H1 (cell line): Measurements from ENCODE around the gene WDR90. TPM values are rescaled to one million over a fixed set of nuclear protein-coding genes. Genes with fewer than 3 reads are reported as not detected.

ENCODE experiments used
- CTCF ChIA-PET: fragments of 300-600 bp; sonication (Branson Sonifier 250); formaldehyde crosslinking; loops from one replicate; lab custom pipeline; 2021; ENCODE audit not compliant: partially characterized antibody; lab: Charles Lee
- POLR2A ChIA-PET: fragments of 300-600 bp; sonication (Branson Sonifier 250); formaldehyde crosslinking; loops from one replicate; lab custom pipeline; 2021; ENCODE audit warnings: inconsistent platforms; ENCODE audit not compliant: partially characterized antibody; lab: Charles Lee
- DNase-seq, 2 experiments: peaks; one replicate each; pipeline versions ENCODE4 v3.0.0 to v3.0.0-alpha.2; 2010 to 2022; ENCODE audit warnings: low spot score in 2 of 2, low read depth in 1 of 2, mixed read lengths in 1 of 2
- FAIRE-seq: peaks from 2 replicates; lab custom pipeline; 2011; peaks lifted over from hg19 to GRCh38; lab: Jason Lieb, UNC
- H2AFZ ChIP-seq: 2 replicates; pipeline ENCODE4 v1.8.1; 2012; ENCODE audit warnings: low read length, inconsistent platforms
- H2AK5ac ChIP-seq: 2 replicates; pipeline ENCODE4 v1.6.1; 2013; ENCODE audit warnings: low read depth, low read length
- H2BK120ac ChIP-seq: replicated peaks from 2 replicates; pipeline ENCODE3; 2013; ENCODE audit warnings: low read depth, low read length, inconsistent platforms
- H2BK12ac ChIP-seq: 2 replicates; pipeline ENCODE4 v1.6.1; 2013; ENCODE audit warnings: low read depth, low read length
- H2BK15ac ChIP-seq: 2 replicates; pipeline ENCODE4 v1.6.1; 2013; ENCODE audit warnings: low read length
- H2BK20ac ChIP-seq: 2 replicates; pipeline ENCODE4 v1.6.1; 2013; ENCODE audit warnings: low read length
- H2BK5ac ChIP-seq: 2 replicates; pipeline ENCODE4 v1.6.1; 2013; ENCODE audit warnings: low read depth, low read length
- H3K14ac ChIP-seq: 2 replicates; pipeline ENCODE4 v1.6.1; 2013; ENCODE audit warnings: inconsistent platforms; ENCODE audit not compliant: insufficient read length
- H3K18ac ChIP-seq: 2 replicates; pipeline ENCODE4 v1.6.1; 2013; ENCODE audit warnings: low read length; ENCODE audit errors: extremely low read depth
- H3K23ac ChIP-seq: 2 replicates; pipeline ENCODE4 v1.6.1; 2013; ENCODE audit warnings: inconsistent platforms; ENCODE audit not compliant: insufficient read length
- H3K23me2 ChIP-seq: 2 replicates; pipeline ENCODE4 v1.6.1; 2013; ENCODE audit warnings: low read depth, low read length
- H3K27ac ChIP-seq: 2 replicates; pipeline ENCODE4 v1.6.1; 2011; ENCODE audit warnings: low read depth, low read length, inconsistent platforms
- H3K27me3 ChIP-seq, 4 experiments: replicated peaks in 1 of 4; 1 replicate in 1 of 4; 2 replicates in 3 of 4; pipeline versions ENCODE4 v1.6.1 to v1.8.1; 2011 to 2013; ENCODE audit warnings: low read length in 3 of 4, mild to moderate bottlenecking in 3 of 4, inconsistent platforms in 2 of 4, mixed read lengths in 2 of 4, moderate library complexity in 1 of 4; ENCODE audit not compliant: control insufficient read depth in 3 of 4, insufficient read depth in 3 of 4; ENCODE audit errors: extremely low read depth in 1 of 4
- H3K36me3 ChIP-seq, 4 experiments: 2 replicates each; pipeline versions ENCODE4 v1.6.1 to v1.8.1; 2011 to 2013; ENCODE audit warnings: mild to moderate bottlenecking in 4 of 4, low read length in 3 of 4, moderate library complexity in 2 of 4, control low read depth in 1 of 4, inconsistent platforms in 1 of 4; ENCODE audit not compliant: insufficient read depth in 4 of 4, control insufficient read depth in 2 of 4
- H3K4ac ChIP-seq: replicated peaks from 2 replicates; pipeline ENCODE3; 2013; ENCODE audit warnings: low read length, low read depth, mixed read lengths, inconsistent platforms; ENCODE audit not compliant: insufficient read length
- H3K4me1 ChIP-seq, 4 experiments: replicated peaks in 1 of 4; 1 replicate in 1 of 4; 2 replicates in 3 of 4; pipeline versions ENCODE4 v1.6.1 to v1.8.1; 2011 to 2013; ENCODE audit warnings: low read length in 3 of 4, inconsistent platforms in 2 of 4, mixed read lengths in 1 of 4; ENCODE audit not compliant: insufficient read depth in 4 of 4, control insufficient read depth in 3 of 4
- H3K4me2 ChIP-seq, 2 experiments: 2 replicates each; pipeline versions ENCODE4 v1.6.1 to v1.8.1; 2011 to 2013; ENCODE audit warnings: low read depth in 2 of 2, low read length in 2 of 2, control low read depth in 1 of 2, inconsistent platforms in 1 of 2, mild to moderate bottlenecking in 1 of 2; ENCODE audit not compliant: insufficient read depth in 1 of 2
- H3K4me3 ChIP-seq, 4 experiments: fragments of 200-600, 300-600 bp in 1 of 4; sonication (generic), shearing (Covaris generic), sonication (Bioruptor Twin) in 1 of 4; 2 replicates each; pipeline versions ENCODE4 v1.5.1 to v1.8.1; 2011 to 2016; ENCODE audit warnings: low read length in 4 of 4, low read depth in 3 of 4, control low read depth in 2 of 4, inconsistent platforms in 2 of 4, mild to moderate bottlenecking in 2 of 4, mixed read lengths in 1 of 4, moderate library complexity in 1 of 4; ENCODE audit not compliant: insufficient read depth in 2 of 4; ENCODE audit errors: extremely low read depth in 1 of 4
- H3K56ac ChIP-seq: replicated peaks from 2 replicates; pipeline ENCODE3; 2013; ENCODE audit warnings: low read depth, mild to moderate bottlenecking, mixed read lengths, low read length, inconsistent platforms; ENCODE audit not compliant: insufficient read length
- H3K79me1 ChIP-seq: 2 replicates; pipeline ENCODE4 v1.6.1; 2013; ENCODE audit warnings: low read depth, low read length, control low read depth
- H3K79me2 ChIP-seq, 2 experiments: 2 replicates each; pipeline versions ENCODE4 v1.6.1 to v1.8.1; 2012 to 2013; ENCODE audit warnings: low read length in 2 of 2, mild to moderate bottlenecking in 2 of 2, inconsistent platforms in 1 of 2; ENCODE audit not compliant: insufficient read depth in 2 of 2, control insufficient read depth in 1 of 2
- H3K9ac ChIP-seq, 4 experiments: replicated peaks in 1 of 4; 1 replicate in 1 of 4; 2 replicates in 3 of 4; pipeline versions ENCODE4 v1.6.1 to v1.8.1; 2011 to 2013; ENCODE audit warnings: low read depth in 3 of 4, low read length in 3 of 4, control low read depth in 2 of 4, mild to moderate bottlenecking in 2 of 4, moderate library complexity in 2 of 4, inconsistent platforms in 1 of 4; ENCODE audit errors: extremely low read depth in 1 of 4
- H3K9me3 ChIP-seq, 2 experiments: 2 replicates each; pipeline versions ENCODE4 v1.6.1 to v1.8.1; 2012 to 2013; ENCODE audit warnings: mild to moderate bottlenecking in 2 of 2, moderate library complexity in 2 of 2, control low read depth in 1 of 2, inconsistent platforms in 1 of 2, low read depth in 1 of 2, low read length in 1 of 2, mixed read lengths in 1 of 2; ENCODE audit not compliant: insufficient read depth in 2 of 2
- H4K20me1 ChIP-seq, 2 experiments: replicated peaks in 1 of 2; 2 replicates each; pipeline versions ENCODE3 to v1.8.1; 2011 to 2013; ENCODE audit warnings: inconsistent platforms in 2 of 2, low read length in 2 of 2, mild to moderate bottlenecking in 1 of 2; ENCODE audit not compliant: insufficient read depth in 2 of 2, control insufficient read depth in 1 of 2
- H4K5ac ChIP-seq: 2 replicates; pipeline ENCODE4 v1.6.1; 2013; ENCODE audit warnings: low read length, low read depth, mixed read lengths, inconsistent platforms; ENCODE audit not compliant: insufficient read length
- H4K8ac ChIP-seq: 2 replicates; pipeline ENCODE4 v1.8.0; 2013; ENCODE audit warnings: mild to moderate bottlenecking, moderate library complexity, low read length, inconsistent platforms; ENCODE audit not compliant: insufficient read depth; ENCODE audit errors: extremely low read depth
- H4K91ac ChIP-seq: replicated peaks from 2 replicates; pipeline ENCODE3; 2013; ENCODE audit warnings: low read length, mixed read lengths, inconsistent platforms; ENCODE audit not compliant: insufficient read length
- BRCA1 ChIP-seq: IDR thresholded peaks from 2 replicates; pipeline ENCODE4 v1.6.1; 2012; ENCODE audit warnings: low read depth, low read length, improper control_type of control experiment
- CBX8 ChIP-seq: fragments of 300-800, 300-1000 bp; sonication (generic); IDR thresholded peaks from 2 replicates; pipeline ENCODE4 v1.7.1; 2016; ENCODE audit warnings: low read depth, low read length, borderline replicate concordance
- CEBPB ChIP-seq: IDR thresholded peaks from 2 replicates; pipeline ENCODE4 v1.6.1; 2012; ENCODE audit warnings: low read depth, low read length
- HDAC2 ChIP-seq, 2 experiments: fragments of 300-600 bp in 1 of 2; sonication (generic) in 1 of 2; IDR thresholded peaks; 2 replicates each; pipeline ENCODE4 v1.6.1; 2011 to 2012; ENCODE audit warnings: low read depth in 2 of 2, low read length in 2 of 2, mild to moderate bottlenecking in 2 of 2, moderate library complexity in 2 of 2, borderline replicate concordance in 1 of 2, inconsistent platforms in 1 of 2
- NANOG ChIP-seq: IDR thresholded peaks from 2 replicates; pipeline ENCODE4 v1.6.1; 2011; ENCODE audit warnings: low read length, low read depth, mild to moderate bottlenecking, inconsistent platforms; ENCODE audit not compliant: insufficient read depth, poor library complexity, severe bottlenecking
- NRF1 ChIP-seq: IDR thresholded peaks from 2 replicates; pipeline ENCODE4 v1.6.1; 2011; ENCODE audit warnings: mild to moderate bottlenecking, low read depth, low read length, improper control_type of control experiment
- RXRA ChIP-seq: IDR thresholded peaks from 2 replicates; pipeline ENCODE4 v1.6.1; 2011; ENCODE audit warnings: low read depth, mild to moderate bottlenecking, low read length, moderate library complexity; ENCODE audit not compliant: insufficient read depth
- USF2 ChIP-seq: IDR thresholded peaks from 2 replicates; pipeline ENCODE4 v1.6.1; 2011; ENCODE audit warnings: low read length, improper control_type of control experiment
- WGBS, 2 experiments: shearing (Covaris generic) in 1 of 2; methylation state at CpG; one replicate each; pipeline versions ENCODE4 v1.1.6 to v1.1.7; 2013 to 2015; ENCODE audit warnings: low lambda C conversion rate in 2 of 2, mixed read lengths in 2 of 2, inconsistent platforms in 1 of 2, low coverage in 1 of 2, missing lambda C conversion rate in 1 of 2; ENCODE audit not compliant: insufficient replicate concordance in 2 of 2, insufficient coverage in 1 of 2, insufficient read length in 1 of 2; ENCODE audit errors: extremely low coverage in 1 of 2, missing lambda C conversion rate in 1 of 2; 5-methylcytosine and 5-hydroxymethylcytosine counted together
- polyA plus RNA-seq, 7 experiments: library from polyadenylated mRNA; depleted of rRNA in 3 of 7; stranded (reverse) in 5 of 7; unstranded in 2 of 7; fragments of >200 nt in 5 of 7; fragments of 200-250 nt in 2 of 7; gene quantifications; 1 replicate in 5 of 7; 2 replicates in 1 of 7; 4 replicates in 1 of 7; pipeline versions ENCODE4 v1.2.1 to v1.2.3, GENCODE V29; 2011 to 2013; ENCODE audit warnings: missing spikeins in 2 of 7, mixed read lengths in 2 of 7
- total RNA-seq: library from RNA; stranded (reverse); fragmentation: NEBNext Ultra II Directional; extraction: Animal tissue kit (Norgen Biotek cat#: 25700); gene quantifications from 2 replicates; pipeline ENCODE4 v1.2.1, GENCODE V29; 2021
- TF ChIP-seq, protein P1 (sequence below), 3 experiments: IDR thresholded peaks; 1 replicate in 2 of 3; 2 replicates in 1 of 3; pipeline versions ENCODE4 v1.5.1 to v1.6.1; 2011; ENCODE audit warnings: low read length in 3 of 3, mild to moderate bottlenecking in 3 of 3, inconsistent platforms in 2 of 3, low read depth in 1 of 3, moderate library complexity in 1 of 3; ENCODE audit not compliant: insufficient read depth in 1 of 3; ENCODE audit errors: control extremely low read depth in 1 of 3

WDR90 gene
- total and polyA plus RNA-seq, 2 of the 8 experiments (the other 6 are each of a cell fraction or from before 2014, with no cell fraction given) = 24.0 to 47.2 TPM

DNA sequence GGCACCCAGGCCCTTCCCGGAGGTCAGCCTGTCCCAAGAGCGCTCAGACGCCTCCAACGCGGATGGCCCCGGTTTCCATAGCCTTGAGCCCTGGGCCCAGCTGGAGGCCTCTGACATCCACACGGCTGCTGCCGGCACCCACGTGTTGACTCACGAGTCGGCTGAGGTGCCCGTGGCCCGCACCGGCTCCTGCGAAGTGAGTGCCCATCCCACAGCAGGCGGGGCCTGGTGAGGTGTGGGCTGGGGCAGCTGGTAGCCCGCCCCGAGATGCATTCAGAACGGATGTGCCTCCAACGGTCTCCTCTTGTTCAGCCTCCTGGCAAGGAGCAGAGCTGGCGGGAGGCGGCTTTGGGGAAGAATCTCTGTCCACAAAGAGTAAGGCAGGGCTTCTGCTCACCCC is 2.7 kb downstream of the WDR90 start:
- Histone ChIP-seq H3K27ac (no peak overlapping the region), H3K23me2 (peaks cover 7% of the 10 kb centered on the region), H2BK5ac (no peak overlapping the region), H3K4me3 (no peak overlapping the region), H2BK20ac (no peak overlapping the region), H2BK120ac (no peak overlapping the region), H3K14ac (no peak overlapping the region), H3K9ac (no peak overlapping the region), H4K20me1 (peaks cover 0 to 4% of the 10 kb centered on the region in 2 experiments), H3K36me3 (peaks cover 0 to 28% (median 1%) of the 10 kb centered on the region in 4 experiments; a peak in 1 of 8 replicates), H3K27me3 (no peaks in the 10 kb centered on the region), H3K4me1 (peaks cover 0 to 4% (median under 1%) of the 10 kb centered on the region in 4 experiments; a peak in 4 of 7 replicates), H2AK5ac (no peak overlapping the region), H4K5ac (no peak overlapping the region), H3K4me2 (no peak overlapping the region), H3K18ac (no peak overlapping the region), H3K79me1 (no peaks in the 10 kb centered on the region; the same call in 1 of the 2 replicates), H3K56ac (no peak overlapping the region), H2BK12ac (no peak overlapping the region), H2BK15ac (no peak overlapping the region), H3K4ac (no peak overlapping the region), H2AFZ (no peak overlapping the region), H3K79me2 (no peaks in the 10 kb centered on the region), H3K9me3 (no peaks in the 10 kb centered on the region), H4K8ac (no peak overlapping the region), H3K23ac (no peak overlapping the region), H4K91ac (no peak overlapping the region)
- DNase-seq (no peak), FAIRE-seq (no peak)
- ChIA-PET POLR2A (interaction anchor here (0.8 to 1.9 kb wide), 3 partner anchors 16 to 77 kb away, joined by 3 to 4 read pairs (median 3); partner anchors contain the start of gene RHOT2), CTCF (interaction anchor here (0.7 to 7.9 kb wide), 4 partner anchors 12 to 51 kb away, joined by 3 to 104 read pairs (median 4); partner anchors contain the start of gene RHOT2)
- WGBS, 2 experiments = 94% methylated on average over 16 of the region's 22 CpGs; no CpG with 5 or more reads in 1 of the 2 experiments
- TF ChIP-seq, protein P1, sequence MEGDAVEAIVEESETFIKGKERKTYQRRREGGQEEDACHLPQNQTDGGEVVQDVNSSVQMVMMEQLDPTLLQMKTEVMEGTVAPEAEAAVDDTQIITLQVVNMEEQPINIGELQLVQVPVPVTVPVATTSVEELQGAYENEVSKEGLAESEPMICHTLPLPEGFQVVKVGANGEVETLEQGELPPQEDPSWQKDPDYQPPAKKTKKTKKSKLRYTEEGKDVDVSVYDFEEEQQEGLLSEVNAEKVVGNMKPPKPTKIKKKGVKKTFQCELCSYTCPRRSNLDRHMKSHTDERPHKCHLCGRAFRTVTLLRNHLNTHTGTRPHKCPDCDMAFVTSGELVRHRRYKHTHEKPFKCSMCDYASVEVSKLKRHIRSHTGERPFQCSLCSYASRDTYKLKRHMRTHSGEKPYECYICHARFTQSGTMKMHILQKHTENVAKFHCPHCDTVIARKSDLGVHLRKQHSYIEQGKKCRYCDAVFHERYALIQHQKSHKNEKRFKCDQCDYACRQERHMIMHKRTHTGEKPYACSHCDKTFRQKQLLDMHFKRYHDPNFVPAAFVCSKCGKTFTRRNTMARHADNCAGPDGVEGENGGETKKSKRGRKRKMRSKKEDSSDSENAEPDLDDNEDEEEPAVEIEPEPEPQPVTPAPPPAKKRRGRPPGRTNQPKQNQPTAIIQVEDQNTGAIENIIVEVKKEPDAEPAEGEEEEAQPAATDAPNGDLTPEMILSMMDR (IDR thresholded peaks at IDR 0.05; ENCODE audit: control extremely low read depth in 1 of 3, insufficient read depth in 1 of 3, low read depth in 1 of 3, low read length in 3 of 3) = no peak
- TF ChIP-seq RXRA (no peak), BRCA1 (no peak), HDAC2 (IDR thresholded peaks at IDR 0.05; ENCODE audit: borderline replicate concordance in 1 of 2, low read depth in 2 of 2, low read length in 2 of 2) (no peak), CBX8 (no peak), USF2 (no peak), NANOG (no peak), CEBPB (no peak), NRF1 (no peak)
